Measurements from ENCODE around the gene ZNF207.
"Not testable (repeated sequence)": the region's sequence is repeated elsewhere in the genome, so short reads cannot be mapped to it uniquely, and the experiment has no call there.

ZNF207 gene

DNA sequence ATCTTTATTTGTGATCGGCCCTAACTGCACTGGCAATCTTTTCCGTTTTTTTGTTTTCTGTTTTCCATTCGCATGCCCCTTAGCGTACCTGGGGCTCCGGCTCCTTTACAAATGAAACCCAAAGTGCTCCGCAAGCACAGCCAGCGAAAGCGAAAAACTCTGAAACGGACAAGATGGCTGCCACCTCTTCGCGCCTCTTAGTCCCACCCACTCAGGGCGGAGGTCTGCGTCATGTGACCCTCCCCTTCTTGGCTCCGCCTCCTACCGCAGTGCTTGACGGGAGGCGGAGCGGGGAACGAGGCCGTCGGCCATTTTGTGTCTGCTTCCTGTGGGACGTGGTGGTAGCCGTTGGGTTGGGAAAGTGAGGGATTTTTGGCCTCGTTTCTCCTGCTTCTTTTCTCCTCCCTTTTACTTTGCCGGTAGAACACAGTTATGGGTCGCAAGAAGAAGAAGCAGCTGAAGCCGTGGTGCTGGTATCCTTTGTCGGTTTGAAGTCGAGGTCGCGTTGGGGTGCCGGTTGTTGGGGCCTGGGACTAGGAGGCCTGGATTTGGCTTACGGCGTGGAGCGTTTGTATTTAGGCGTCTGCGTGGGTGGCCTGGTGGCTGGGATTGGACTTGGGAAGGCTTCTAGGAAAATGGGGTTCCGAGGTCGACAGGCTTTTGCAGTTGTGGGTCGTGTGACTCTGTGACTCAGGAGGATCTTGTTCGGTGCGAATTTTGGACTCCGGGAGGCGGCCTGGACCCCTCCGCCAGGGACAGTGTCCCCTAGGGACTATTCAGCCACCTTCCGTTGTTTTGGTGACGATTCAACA is at the start of gene ZNF207:
Gene ZNF207, plus strand, starts transcription at position 304 of the 812 bp plus-strand sequence. Its CDS starts 129 bp downstream, at position 433.
- DNase-seq (ENCODE audit: low read depth in 1 of 2, low spot score in 1 of 2) = peak; percentile 89 to 92

DNA sequence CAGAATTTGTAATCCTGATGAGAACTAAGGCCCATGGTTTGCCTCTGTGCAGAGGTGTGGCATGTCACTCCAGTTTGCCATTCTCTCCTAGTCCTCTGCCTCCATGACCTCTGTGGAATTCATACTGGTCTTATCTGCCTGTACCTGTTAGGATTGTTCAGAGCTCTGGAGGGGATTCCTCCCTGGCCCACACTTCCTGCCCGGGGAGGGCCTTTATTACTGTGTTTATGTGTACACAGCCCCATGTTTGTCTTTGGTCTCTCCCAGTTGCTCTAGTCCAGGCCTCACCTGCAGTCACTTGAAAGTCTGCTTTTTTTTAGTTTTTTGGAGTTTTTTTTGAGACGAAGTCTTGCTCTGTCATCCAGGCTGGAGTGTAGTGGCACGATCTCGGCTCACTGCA is 47.9 kb upstream of the ZNF207 start:
- DNase-seq (ENCODE audit: low read depth in 1 of 2, low spot score in 1 of 2) = no peak

DNA sequence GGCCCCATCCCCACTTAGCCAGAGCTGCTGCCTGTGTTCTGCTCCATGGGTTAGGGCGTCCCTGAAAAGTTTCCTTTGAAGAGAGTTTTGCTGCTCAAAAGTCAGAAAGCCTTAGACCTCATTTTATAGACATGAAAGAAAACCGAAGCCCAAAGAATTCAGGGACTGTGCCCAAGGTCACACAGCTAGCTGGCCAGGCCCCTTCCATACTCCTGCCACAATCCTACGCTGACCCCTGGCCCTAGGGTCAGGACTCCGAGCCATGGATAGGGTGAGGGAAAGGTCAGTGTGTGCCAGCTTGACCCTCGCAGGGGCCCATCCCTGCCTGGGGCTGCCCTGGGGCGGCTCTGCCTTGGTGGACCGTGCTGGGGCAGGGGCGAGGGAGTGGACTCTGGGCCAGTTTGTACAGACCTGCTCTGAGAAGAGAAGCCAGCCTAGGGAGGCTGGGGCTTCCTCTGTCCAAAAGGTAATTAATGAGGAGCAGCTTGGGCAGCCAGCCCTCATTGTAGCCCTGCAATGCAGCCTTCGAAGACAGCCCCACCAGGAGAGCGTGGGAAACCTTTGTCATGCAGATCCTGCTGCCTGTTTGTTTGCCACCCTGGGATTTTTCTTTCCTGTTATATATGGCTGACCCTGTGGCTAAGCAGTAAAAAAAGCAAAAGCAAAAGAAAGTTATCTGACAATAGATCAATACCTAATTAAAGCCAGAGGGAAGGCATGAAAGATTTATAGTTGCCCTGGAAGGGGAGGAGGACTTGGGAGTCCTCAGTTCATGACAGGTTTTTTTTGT is 46.9 kb upstream of the ZNF207 start:
- no peak for DNase-seq (ENCODE audit: low read depth in 1 of 2, low spot score in 1 of 2)

DNA sequence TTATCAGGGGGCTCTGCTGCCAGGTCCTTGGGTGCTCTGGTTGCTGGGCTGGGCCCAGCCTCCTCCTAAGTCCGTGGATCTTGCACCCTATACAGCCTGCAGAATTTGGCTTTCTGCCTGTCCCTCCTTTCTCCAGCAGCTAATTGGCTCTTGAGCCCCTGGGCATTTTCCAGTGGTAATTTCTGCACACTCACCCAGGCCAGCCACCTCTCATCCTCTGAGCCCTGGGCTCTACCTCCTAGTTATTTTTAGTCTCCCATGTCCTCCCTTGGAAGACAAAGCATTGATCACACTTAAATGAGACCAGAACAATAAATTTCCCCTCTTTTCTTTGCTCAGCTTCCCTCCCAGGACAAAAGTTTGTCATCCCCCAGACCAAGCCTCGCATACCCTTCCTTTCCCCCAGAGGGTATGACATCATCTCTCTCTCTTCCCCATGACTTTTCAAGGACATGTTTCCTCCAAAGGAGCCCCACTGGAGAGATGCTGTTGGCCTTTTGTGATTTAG is 46.1 kb upstream of the ZNF207 start:
- DNase-seq (ENCODE audit: low read depth in 1 of 2, low spot score in 1 of 2) = no peak

DNA sequence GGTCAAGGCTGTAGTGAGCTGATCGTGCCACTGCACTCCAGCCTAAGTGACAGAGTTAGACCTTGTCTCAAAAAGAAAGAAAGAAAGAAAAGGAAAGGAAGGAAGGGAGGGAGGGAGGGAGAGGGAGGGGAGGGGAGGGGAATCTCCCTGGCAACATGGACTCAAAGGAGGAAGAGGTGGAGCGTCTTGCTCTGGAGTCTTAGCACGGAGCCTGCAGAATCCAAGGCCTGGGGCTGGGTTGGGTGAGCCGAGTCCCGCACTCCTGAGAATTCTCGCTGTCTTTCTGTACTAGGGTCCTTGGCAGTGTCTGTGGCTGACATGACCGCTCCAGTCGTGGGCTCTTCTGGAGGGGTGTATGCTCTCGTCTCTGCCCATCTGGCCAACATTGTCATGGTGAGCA is 44.9 kb upstream of the ZNF207 start:
- no peak for DNase-seq (ENCODE audit: low read depth in 1 of 2, low spot score in 1 of 2)

DNA sequence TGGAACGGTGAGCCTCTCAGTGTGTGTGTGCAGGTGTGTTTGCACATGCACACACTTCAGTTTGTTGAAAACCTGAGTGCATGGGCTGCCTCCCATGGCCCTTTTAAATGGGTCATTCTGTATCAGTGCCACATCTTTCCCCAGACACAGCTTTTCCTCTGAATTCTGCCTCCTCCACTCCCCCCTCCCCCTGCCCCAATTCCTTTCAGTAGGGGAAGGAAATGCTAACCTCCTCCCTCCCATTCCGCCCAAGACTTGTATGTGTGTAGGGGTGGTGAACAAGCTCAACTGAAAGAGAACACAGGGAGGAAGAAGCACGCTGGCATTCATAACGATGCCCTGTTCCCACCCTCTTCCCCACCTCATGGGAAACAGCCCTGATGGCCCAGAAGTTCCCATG is 42.3 kb upstream of the ZNF207 start:
- DNase-seq (ENCODE audit: low read depth in 1 of 2, low spot score in 1 of 2) = no peak

DNA sequence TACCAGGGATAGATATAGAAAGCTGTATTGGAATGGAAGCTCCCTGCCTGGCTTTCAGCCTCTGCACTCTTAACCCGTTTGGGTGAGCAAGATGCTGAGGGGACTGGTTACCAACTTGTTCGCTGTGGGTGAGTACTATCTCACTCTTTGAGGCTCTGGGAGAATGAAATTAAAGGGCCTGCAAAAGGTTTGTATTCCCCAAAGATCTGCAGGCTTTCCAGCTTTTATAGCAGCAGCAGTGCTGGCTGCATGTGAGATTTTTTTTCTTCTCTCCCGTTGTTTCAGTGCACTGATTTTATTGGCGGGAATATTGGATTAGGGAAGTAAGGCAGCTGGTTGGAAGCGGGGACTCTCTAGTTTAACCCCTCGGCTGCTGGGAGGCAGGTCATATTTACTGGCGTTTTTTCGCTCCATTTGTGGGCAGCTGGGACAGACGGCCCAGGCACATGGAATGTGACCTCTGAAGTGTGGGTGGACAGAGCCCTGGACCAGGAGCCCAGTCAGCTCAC is 38.9 kb upstream of the ZNF207 start:
- no peak for DNase-seq (ENCODE audit: low read depth in 1 of 2, low spot score in 1 of 2)

DNA sequence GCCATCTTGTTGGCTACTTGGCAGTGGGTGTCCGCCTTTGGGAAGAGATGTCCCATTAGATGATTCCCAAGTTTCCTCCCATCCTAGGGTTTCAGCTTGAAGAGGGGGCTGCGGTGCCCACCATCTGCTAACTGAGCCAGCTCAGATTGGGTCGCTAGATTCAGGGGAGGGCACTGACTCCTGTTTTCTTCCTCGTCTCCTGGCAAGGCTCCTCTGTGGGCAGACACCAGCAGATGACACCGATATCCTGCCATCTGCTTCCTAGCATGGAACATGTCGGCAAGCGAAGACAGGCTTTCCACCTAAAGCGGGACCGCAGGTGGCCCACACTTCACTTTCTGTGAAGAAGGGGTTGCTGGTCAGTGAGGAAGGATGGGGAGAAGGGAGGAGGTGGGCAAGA is 35.3 kb upstream of the ZNF207 start:
- no peak for DNase-seq (ENCODE audit: low read depth in 1 of 2, low spot score in 1 of 2)

DNA sequence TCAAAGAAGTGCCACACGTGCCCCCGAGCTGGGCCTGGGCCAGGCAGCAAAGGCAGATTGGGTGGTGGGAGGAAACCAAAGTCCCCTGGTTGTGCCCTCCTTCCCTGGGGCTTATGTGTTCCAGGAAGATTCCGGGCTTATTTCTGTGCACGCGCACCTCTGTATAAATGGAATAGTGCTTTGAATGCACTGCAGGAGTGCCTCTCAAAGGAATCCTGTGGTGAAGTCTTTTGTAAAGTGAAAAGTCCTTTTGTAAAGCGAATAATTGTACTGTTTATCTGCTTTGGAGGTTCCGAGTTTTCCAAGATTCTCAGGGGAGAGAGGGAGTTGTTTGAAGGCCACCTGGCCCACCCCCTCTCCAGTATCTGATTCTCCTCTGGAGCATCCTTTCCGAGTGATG is 34.8 kb upstream of the ZNF207 start:
- no peak for DNase-seq (ENCODE audit: low read depth in 1 of 2, low spot score in 1 of 2)

DNA sequence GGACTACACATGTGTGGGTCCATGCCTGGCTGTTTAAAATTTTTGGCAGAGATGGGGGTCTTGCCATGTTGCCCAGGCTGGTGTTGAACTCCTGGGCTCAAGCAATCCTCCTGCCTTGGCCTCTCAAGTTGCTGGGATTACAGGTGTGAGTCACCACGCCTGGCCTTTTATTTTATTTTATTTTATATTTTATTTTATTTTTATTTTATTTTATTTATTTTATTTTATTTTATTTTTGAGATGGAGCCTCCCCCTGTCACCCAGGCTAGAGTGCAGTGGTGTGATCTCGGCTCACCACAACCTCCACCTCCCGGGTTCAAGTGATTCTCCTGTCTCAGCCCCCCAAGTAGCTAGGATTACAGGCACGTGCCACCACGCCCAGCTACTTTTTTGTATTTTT is 33.3 kb upstream of the ZNF207 start:
- not testable (repeated sequence) for DNase-seq (ENCODE audit: low read depth in 1 of 2, low spot score in 1 of 2)

DNA sequence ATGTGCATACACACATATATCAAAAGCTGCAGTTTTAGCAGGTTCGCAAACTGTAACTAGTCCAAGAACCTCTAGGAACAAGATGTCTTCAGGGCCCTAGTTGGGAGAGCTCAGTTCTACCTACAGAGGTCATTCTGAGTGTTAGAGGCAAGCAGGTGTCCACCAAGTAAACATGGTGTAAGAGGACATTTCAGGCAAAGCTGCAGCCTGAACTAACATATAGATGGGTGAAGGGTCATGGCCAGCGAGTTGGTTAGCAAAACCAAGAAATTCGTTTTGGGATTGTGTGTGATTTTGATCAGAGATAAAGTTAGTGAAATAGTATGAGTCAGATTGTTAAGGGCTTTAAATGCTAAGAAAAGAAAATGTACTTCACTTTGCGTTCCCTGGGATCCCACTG is 32.6 kb upstream of the ZNF207 start:
- DNase-seq (ENCODE audit: low read depth in 1 of 2, low spot score in 1 of 2) = no peak

DNA sequence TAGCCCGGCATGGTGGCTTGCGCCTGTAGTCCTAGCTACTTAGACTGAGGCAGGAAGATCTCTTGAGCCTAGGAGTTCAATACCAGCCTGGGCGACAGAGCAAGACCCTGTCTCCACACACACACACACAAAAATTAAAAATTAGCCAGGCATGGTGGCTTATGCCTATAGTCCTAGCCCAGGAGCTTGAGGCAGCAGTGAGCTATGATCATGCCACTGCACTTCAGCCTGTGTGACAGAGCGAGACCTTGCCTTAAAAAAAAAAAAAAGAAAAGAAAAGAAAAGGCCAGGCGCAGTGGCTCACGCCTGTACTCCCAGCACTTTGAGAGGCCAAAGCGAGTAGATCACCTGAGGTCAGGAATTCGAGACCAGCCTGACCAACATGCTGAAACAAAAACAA is 31.9 kb upstream of the ZNF207 start:
- DNase-seq (ENCODE audit: low read depth in 1 of 2, low spot score in 1 of 2) = no peak

DNA sequence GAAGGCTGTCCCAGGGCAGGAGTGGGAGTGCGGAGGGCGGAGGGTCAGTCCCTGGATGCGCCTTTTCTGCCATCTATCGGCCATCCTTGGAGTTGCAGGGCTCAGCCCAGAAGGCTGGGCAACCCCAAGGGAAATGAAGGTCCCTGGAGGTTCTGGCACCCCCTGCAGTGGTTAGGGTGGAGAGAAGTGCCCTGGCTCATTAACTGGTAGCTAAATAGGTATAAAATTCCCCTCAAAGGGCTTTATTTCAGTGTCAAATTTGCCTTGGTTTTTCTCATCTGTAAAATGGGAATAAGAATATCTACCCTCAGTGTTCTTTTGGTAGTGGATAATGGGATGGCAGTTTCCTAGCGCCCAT is 30.4 kb upstream of the ZNF207 start:
- peak; percentile 52 to 58 for DNase-seq (ENCODE audit: low read depth in 1 of 2, low spot score in 1 of 2)

DNA sequence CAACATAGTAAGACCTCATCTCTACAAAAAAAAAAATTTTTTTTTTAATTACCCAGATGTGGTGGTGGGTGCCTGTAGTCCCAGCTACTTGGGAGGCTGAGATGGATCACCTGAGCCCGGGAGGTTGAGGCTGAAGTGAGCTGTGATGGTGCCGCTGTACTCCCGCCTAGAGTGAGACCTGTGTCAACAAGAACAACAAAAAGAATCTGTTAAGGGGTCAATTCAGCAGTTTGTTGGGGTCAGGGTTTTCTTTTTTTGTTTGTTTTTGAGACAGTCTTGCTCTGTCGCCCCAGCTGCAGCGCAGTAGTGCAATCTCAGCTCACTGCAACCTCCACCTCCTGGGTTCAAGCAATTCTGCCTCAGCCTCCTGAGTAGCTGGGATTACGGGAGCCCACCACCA is 29.9 kb upstream of the ZNF207 start:
- DNase-seq (ENCODE audit: low read depth in 1 of 2, low spot score in 1 of 2) = not testable (repeated sequence)

DNA sequence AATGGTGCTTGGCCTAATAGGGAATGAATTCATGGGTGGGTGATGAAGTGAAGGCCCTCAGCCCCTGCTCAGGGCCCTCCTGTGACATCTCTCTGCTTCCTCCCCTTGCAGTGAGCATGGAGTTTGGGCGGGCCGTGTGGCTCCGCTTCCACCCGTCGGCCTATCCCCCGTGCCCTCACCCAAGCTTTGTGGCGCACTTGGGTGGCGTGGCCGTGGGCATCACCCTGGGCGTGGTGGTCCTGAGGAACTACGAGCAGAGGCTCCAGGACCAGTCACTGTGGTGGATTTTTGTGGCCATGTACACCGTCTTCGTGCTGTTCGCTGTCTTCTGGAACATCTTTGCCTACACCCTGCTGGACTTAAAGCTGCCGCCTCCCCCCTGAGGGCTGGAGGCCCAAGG is 29.1 kb upstream of the ZNF207 start:
- no peak for DNase-seq (ENCODE audit: low read depth in 1 of 2, low spot score in 1 of 2)

DNA sequence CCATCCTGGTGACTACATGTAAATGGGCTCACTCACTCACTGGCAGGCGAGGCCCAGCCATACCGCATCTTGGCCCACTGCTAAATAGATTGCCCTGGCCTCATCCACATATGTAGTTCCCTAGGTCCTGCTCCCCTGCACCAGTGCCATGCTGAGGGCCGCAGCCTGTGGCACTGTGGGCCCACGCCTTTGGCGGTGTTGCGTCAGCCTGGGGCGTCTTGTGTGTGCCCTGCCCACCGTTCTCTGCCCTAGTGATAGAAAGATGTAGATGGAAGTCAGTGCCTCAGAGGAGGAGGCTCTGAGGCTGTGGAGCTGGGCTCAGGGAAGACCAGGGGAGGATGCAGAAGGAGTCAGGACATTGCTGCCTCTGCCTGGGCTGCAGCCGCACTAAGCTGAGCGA is 26.9 kb upstream of the ZNF207 start:
- no peak for DNase-seq (ENCODE audit: low read depth in 1 of 2, low spot score in 1 of 2)

DNA sequence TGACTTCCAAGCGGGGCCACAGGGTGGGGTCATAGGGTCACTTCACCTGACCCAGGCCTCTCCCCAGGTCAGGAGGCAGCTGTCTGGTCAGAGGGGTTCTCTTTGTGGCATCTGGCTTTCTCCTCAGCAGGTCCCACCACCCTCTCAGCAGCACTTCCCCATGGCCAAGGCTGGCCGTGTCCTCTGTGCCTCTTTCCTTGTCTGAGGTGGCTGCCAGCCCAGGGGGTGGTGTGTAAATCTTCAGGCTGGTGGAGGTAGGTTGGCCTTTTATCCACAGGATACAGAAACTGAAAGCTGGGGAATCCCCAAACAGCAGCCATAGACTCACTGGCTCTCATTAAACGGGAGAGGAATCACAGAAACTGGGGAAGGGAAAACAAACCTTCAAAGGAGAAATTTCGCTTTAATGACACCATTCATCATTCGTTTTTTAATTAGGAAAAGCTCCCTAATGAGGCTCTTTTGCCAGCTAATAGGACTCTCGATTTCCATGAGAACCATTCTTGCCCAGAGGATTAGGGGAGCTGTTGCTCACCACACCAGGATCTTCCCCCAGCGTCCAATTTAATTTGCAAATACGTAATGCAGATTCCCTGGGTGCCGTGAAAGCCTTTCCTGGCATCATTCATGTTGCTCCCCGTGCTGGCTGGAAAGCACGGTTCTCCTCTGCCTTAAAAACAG is 26.0 kb upstream of the ZNF207 start:
- DNase-seq (ENCODE audit: low read depth in 1 of 2, low spot score in 1 of 2) = no peak

DNA sequence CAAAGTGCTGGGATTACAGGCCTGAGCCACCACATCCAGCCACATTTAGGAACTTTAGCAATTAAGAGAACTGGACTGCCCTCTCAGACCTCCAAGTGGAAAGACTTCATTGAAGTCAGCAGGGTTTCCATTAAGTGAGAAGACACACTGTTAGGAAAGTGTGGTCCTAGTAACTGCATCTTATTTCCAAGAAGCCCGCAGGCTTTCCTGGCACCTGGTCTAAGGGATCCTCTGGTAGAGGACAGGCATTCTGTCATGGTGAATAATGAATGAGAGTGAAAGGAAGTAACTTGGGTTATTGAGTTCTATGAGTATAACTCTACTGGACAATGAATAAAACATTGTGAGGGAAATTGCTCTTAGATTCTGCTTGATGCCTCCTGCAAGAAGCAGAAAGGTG is 22.0 kb upstream of the ZNF207 start:
- DNase-seq (ENCODE audit: low read depth in 1 of 2, low spot score in 1 of 2) = no peak

DNA sequence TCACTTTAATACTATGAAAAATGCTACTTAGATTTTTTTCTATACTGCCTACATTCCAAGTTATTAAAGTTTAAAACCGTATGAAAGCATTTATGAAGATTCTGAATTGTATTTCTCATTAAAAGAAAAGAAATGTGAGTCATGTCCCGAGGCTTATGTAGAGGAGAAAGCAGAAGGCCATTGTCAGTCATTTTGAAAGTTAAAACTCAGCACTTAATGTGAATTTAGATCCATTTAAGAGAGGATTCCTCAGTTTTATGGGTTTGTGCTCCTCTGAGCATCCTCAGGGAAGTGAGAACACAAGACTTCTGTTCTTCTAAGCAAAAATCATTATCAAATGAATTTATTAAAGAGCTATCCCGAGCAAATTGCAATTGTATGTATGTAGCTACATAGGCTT is 19.8 kb upstream of the ZNF207 start:
- DNase-seq (ENCODE audit: low read depth in 1 of 2, low spot score in 1 of 2) = no peak

DNA sequence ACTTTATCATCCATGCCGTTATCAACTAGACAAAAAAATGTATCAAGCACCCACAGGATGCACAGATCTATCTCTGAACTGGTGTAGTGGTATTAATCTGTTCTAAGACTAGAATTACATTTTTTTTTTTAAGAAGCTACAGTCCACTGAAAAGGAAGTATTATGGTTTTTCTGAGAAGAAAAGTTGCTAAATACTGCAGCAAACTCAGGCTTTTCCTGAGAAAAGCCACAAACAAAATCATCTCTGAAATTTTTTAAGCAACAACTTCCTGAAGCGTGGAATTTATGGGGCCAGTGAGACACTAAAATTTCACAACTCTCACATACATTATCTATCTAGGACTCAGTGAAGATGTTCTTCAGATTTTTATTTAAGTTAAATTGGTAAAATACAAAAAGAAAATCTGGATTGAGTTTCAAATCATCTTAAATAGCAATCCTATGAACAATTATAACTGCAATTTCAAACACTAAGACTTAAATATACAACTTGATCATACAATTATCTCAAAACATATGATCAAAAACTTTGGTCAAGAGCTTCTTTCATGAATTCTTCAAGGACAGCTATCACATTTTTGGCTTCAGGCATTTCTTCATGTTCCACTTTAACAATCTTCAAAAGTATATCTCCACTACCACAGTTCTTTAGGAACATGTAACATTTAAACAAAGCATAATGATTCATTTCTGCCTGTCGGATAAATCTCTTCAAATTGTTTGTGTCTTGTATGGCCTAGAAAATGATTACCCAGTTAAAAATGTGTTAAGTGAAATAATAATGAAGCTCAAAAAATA is 18.5 kb upstream of the ZNF207 start:
- DNase-seq (ENCODE audit: low read depth in 1 of 2, low spot score in 1 of 2) = no peak

DNA sequence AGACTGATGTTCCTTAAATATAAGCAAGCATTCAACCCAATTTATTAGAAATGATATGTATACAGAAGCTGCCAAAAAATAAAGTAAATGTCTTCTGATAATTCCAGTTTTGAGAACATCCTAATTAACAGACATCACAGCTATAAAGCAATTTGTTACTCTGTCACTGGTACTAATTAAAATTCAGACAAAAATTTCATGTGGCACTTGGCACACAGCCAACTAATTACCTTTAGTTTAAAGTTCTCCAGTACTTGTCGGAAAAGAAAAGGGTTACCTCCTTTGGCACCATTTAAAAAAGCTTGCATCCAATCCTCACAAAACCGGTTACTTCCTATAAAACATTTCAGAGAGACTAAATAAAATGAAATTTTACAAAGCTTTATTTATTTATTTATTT is 16.8 kb upstream of the ZNF207 start:
- no peak for DNase-seq (ENCODE audit: low read depth in 1 of 2, low spot score in 1 of 2)

Measured in activated T-helper 1 cell treated with anti-CD3 and anti-CD28 coated beads, Interleukin-2, amount 50 U/mL, for 16 hours (primary cell).